ENCODE results near the gene SYNE1. TPM values are rescaled to one million over a fixed set of nuclear protein-coding genes. Genes with fewer than 3 reads are reported as not detected.

Gene SYNE1
- total and polyA plus RNA-seq, 11 donors = 25.0 to 178 (median 112) TPM

DNA sequence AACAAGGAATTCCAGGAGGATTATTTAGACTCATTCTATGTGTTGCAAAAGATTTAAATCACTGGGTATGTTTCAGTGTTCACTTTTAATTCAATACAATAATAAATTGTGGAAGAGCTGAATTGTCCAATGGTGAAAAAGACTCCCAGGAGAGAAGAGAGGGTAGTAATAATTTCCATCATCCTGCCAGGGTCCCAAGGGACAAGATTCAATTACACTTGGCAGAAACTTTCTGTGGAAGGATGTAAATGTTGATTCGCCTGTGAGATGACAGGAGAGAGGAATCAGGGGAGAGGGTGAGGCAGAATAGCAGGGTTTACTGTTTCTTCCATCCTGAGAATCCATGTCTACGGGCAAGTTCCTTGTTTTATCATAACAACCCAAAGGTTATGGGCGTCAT lies 487.0 kb downstream of the SYNE1 start:
- Histone ChIP-seq H3K27ac (peak overlapping the region in 1 of 12 donors; percentile 18), H3K9me3 (no peaks in the 10 kb centered on the region), H3K4me1 (peaks cover 0 to 20% (median 9%) of the 10 kb centered on the region in 12 donors), H3K36me3 (peaks cover 0 to 100% (median 98%) of the 10 kb centered on the region in 9 donors), H3K4me3 (no peak overlapping the region), H3K27me3 (no peaks in the 10 kb centered on the region)
- TF ChIP-seq POLR2A (IDR thresholded peaks at IDR 0.05) = no peak
- TF ChIP-seq, protein P1, sequence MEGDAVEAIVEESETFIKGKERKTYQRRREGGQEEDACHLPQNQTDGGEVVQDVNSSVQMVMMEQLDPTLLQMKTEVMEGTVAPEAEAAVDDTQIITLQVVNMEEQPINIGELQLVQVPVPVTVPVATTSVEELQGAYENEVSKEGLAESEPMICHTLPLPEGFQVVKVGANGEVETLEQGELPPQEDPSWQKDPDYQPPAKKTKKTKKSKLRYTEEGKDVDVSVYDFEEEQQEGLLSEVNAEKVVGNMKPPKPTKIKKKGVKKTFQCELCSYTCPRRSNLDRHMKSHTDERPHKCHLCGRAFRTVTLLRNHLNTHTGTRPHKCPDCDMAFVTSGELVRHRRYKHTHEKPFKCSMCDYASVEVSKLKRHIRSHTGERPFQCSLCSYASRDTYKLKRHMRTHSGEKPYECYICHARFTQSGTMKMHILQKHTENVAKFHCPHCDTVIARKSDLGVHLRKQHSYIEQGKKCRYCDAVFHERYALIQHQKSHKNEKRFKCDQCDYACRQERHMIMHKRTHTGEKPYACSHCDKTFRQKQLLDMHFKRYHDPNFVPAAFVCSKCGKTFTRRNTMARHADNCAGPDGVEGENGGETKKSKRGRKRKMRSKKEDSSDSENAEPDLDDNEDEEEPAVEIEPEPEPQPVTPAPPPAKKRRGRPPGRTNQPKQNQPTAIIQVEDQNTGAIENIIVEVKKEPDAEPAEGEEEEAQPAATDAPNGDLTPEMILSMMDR (IDR thresholded peaks at IDR 0.05) = no peak
- WGBS, 4 donors = 56 to 62% (median 59%) methylated on average over 3 of the region's 3 CpGs
- intact Hi-C loops (cut with DNase I) = loop anchor here in 2 of 10 donors (10.0 kb wide), 2 partner anchors 95 to 115 kb away; no protein-coding TSS in a partner anchor
- DNase-seq = no peak
- no peak for ATAC-seq

DNA sequence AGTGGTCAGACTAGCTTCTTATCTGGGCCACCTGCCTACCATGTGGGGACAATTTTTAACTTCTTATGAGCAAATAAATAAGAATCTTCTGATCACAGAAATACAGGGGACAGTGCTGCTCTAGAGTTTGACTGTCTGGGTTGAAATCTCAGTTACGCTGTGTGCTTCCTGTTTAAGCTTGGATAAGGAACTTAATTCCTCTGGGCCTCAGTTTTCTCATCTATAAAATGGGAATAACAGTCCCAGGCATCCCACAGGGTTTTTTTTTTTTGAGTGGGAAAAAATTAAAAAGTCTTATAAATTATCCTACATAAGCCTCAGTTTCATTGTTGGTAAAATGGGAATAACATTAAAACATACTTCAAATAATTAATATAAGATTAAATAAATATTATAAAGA lies 488.8 kb downstream of the SYNE1 start:
- no peak for TF ChIP-seq POLR2A (IDR thresholded peaks at IDR 0.05)
- TF ChIP-seq, protein P1 (IDR thresholded peaks at IDR 0.05) = no peak
- peak overlapping the region in 2 of 12 donors; percentile 2 to 15 for H3K27ac ChIP-seq
- H3K27me3 ChIP-seq = no peaks in the 10 kb centered on the region
- no peak for DNase-seq
- peaks cover 0 to 20% (median 9%) of the 10 kb centered on the region in 12 donors for H3K4me1 ChIP-seq
- peaks cover 0 to 100% (median 98%) of the 10 kb centered on the region in 9 donors for H3K36me3 ChIP-seq
- ATAC-seq = no peak
- no peaks in the 10 kb centered on the region for H3K9me3 ChIP-seq
- no peak overlapping the region for H3K4me3 ChIP-seq
- intact Hi-C loops (cut with DNase I) = no loop called here
- 95 to 100% (median 98%) methylated on average over 1 of the region's 1 CpG for WGBS, 4 donors

DNA sequence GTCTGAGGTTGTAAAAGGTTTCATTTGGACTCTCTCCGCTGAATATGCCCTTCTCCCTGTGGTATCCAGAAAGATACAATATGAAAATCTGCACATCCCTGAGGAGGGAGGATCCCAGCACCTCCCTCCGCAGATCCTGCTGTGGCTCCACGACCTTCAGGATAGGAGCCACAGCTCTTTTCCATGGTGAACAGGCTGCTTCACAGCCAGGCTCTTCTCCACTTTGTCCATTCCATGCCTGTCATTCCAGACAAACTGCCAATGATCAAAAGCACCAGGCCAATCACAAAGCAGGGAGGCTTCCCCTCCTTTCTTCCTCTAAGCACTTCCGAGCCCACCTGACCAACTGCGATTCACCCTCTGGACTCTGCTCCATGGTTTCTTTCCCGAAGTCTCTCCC lies 489.9 kb downstream of the SYNE1 start:
- H3K27me3 ChIP-seq = no peaks in the 10 kb centered on the region
- H3K4me1 ChIP-seq = peaks cover 0 to 23% (median 9%) of the 10 kb centered on the region in 12 donors
- DNase-seq (no peak), ATAC-seq (peak; percentile 17 to 61 (median 41))
- TF ChIP-seq, protein P1 (IDR thresholded peaks at IDR 0.05) = no peak
- TF ChIP-seq POLR2A (IDR thresholded peaks at IDR 0.05) = no peak
- intact Hi-C loops (cut with DNase I) = no loop called here
- WGBS, 4 donors = 62 to 75% (median 74%) methylated on average over 6 of the region's 6 CpGs
- H3K4me3 ChIP-seq = no peak overlapping the region
- peak overlapping the region in 8 of 12 donors; percentile 2 to 37 (median 15) for H3K27ac ChIP-seq
- H3K9me3 ChIP-seq = no peaks in the 10 kb centered on the region
- peaks cover 0 to 100% (median 98%) of the 10 kb centered on the region in 9 donors for H3K36me3 ChIP-seq

DNA sequence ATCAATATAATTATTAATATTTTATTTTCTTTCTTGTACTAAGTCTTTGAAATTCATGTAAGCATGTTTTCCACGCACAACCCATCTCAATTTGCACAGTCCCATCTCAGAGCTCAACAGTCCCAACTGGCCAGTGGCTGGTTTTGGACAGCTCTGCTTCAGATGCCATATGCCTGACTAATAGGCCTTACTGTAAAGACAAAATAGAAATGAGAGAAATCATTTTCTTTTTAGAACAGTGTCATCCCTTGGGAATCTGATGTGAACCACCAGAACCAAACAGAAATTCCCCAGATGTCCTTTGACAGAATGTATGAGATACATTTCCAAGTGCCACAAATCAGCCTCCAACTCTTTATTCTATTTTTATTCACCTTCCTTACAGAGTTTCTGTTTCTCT lies 490.8 kb downstream of the SYNE1 start:
- H3K4me3 ChIP-seq = no peak overlapping the region
- H3K9me3 ChIP-seq = no peaks in the 10 kb centered on the region
- H3K4me1 ChIP-seq = peaks cover 0 to 27% (median 9%) of the 10 kb centered on the region in 12 donors
- intact Hi-C loops (cut with DNase I) = no loop called here
- no peaks in the 10 kb centered on the region for H3K27me3 ChIP-seq
- peaks cover 0 to 100% (median 98%) of the 10 kb centered on the region in 9 donors for H3K36me3 ChIP-seq
- ATAC-seq (peak; percentile 26 to 60 (median 43)), DNase-seq (no peak)
- TF ChIP-seq, protein P1 (IDR thresholded peaks at IDR 0.05) = no peak
- no peak for TF ChIP-seq POLR2A (IDR thresholded peaks at IDR 0.05)
- 70 to 82% (median 79%) methylated on average over 1 of the region's 1 CpG for WGBS, 4 donors
- H3K27ac ChIP-seq = no peak overlapping the region

Data from heart left ventricle (tissue), 16 donors.